HEK293T (cell line): ENCODE data around the gene PAX8.

Experiments
- ARNT ChIP-seq: fragments of 450-650 bp; IDR thresholded peaks from 2 replicates; pipeline ENCODE4 v1.6.1; 2017; ENCODE audit warnings: mild to moderate bottlenecking
- BHLHE40 ChIP-seq: fragments of 450-650 bp; IDR thresholded peaks from 2 replicates; pipeline ENCODE4 v1.6.1; 2016; ENCODE audit warnings: mild to moderate bottlenecking, moderate library complexity, borderline replicate concordance
- CTBP1 ChIP-seq: fragments of 450-650 bp; IDR thresholded peaks from 2 replicates; pipeline ENCODE4 v1.6.1; 2016; ENCODE audit warnings: borderline replicate concordance
- ELF4 ChIP-seq: fragments of 450-650 bp; IDR thresholded peaks from 2 replicates; pipeline ENCODE4 v1.6.1; 2017; ENCODE audit warnings: antibody characterized with exemption
- FOXK2 ChIP-seq: fragments of 450-650 bp; IDR thresholded peaks from 2 replicates; pipeline ENCODE4 v1.6.1; 2016; ENCODE audit warnings: mild to moderate bottlenecking
- FOXM1 ChIP-seq: fragments of 450-650 bp; IDR thresholded peaks from 2 replicates; pipeline ENCODE4 v1.6.1; 2017; ENCODE audit warnings: mild to moderate bottlenecking, borderline replicate concordance
- HDGF ChIP-seq: fragments of 450-650 bp; IDR thresholded peaks from 2 replicates; pipeline ENCODE4 v1.6.1; 2017; ENCODE audit warnings: antibody characterized with exemption, borderline replicate concordance
- L3MBTL2 ChIP-seq: fragments of 450-650 bp; conservative IDR thresholded peaks from 2 replicates; pipeline ENCODE4 v1.6.1; 2016; ENCODE audit warnings: mild to moderate bottlenecking
- SP1 ChIP-seq: fragments of 450-650 bp; IDR thresholded peaks from 2 replicates; pipeline ENCODE4 v1.6.1; 2017
- SUZ12 ChIP-seq: fragments of 450-650 bp; IDR thresholded peaks from 2 replicates; pipeline ENCODE4 v1.6.1; 2016; ENCODE audit warnings: mild to moderate bottlenecking
- TARDBP ChIP-seq: fragments of 450-650 bp; IDR thresholded peaks from 2 replicates; pipeline ENCODE4 v1.6.1; 2016
- ZNF384 ChIP-seq: fragments of 450-650 bp; IDR thresholded peaks from 2 replicates; pipeline ENCODE4 v1.6.1; 2016

GRCh38 chr2:113175736-113176695 is 102.7 kb downstream of the PAX8 start:
- TF ChIP-seq TARDBP (no peak), ELF4 (no peak), L3MBTL2 (no peak), ARNT (no peak), SUZ12 (no peak), FOXM1 (no peak), CTBP1 (no peak), SP1 (no peak), BHLHE40 (no peak), HDGF (no peak), ZNF384 (no peak), FOXK2 (no peak)
